GM21423 (cell line): ENCODE measurements around the gene LGALS7.
"Not testable (repeated sequence)": the region's sequence is repeated elsewhere in the genome, so short reads cannot be mapped to it uniquely, and the experiment has no call there.

Experiments
- ATAC-seq: cut with Tn5 transposase; IDR thresholded peaks from one replicate; pipeline ENCODE4 v1.9.1; 2021; ENCODE audit warnings: mild to moderate bottlenecking, moderate library complexity; ENCODE audit not compliant: unreplicated experiment

LGALS7 gene

GRCh38 chr19:38800577-38801347 lies 27.4 kb upstream of the LGALS7 start:
- no peak for ATAC-seq

GRCh38 chr19:38799104-38799503 lies 25.8 kb upstream of the LGALS7 start:
- ATAC-seq = no peak

GRCh38 chr19:38797781-38798180 lies 24.5 kb upstream of the LGALS7 start:
- ATAC-seq = not testable (repeated sequence)

GRCh38 chr19:38796154-38796553 lies 22.8 kb upstream of the LGALS7 start:
- no peak for ATAC-seq

- ATAC-seq = no peak
Measured at GRCh38 chr19:38795549-38795948, 22.2 kb upstream of the LGALS7 start.

- no peak for ATAC-seq
Measured at GRCh38 chr19:38793671-38794070, 20.4 kb upstream of the LGALS7 start.

GRCh38 chr19:38793177-38793576 lies 19.9 kb upstream of the LGALS7 start:
- no peak for ATAC-seq

- no peak for ATAC-seq
Measured at GRCh38 chr19:38792250-38793111, 19.2 kb upstream of the LGALS7 start.

- ATAC-seq = peak; percentile 73
Measured at GRCh38 chr19:38791451-38792064, 18.2 kb upstream of the LGALS7 start.

- ATAC-seq = not testable (repeated sequence)
Measured at GRCh38 chr19:38790507-38791403, 17.4 kb upstream of the LGALS7 start.

GRCh38 chr19:38788478-38789243 lies 15.3 kb upstream of the LGALS7 start, which contains the start of gene LGALS7B:
TSS of gene LGALS7B (plus strand) at chr19:38789200. CDS start at chr19:38789227, 27 bp downstream.
- no peak for ATAC-seq

- ATAC-seq = no peak
Measured at GRCh38 chr19:38786572-38787265, 13.4 kb upstream of the LGALS7 start.

GRCh38 chr19:38786061-38786460 lies 12.7 kb upstream of the LGALS7 start:
- ATAC-seq = not testable (repeated sequence)

GRCh38 chr19:38785187-38785699 lies 11.9 kb upstream of the LGALS7 start:
- no peak for ATAC-seq

GRCh38 chr19:38784224-38784623 lies 10.9 kb upstream of the LGALS7 start:
- no peak for ATAC-seq

- not testable (repeated sequence) for ATAC-seq
Measured at GRCh38 chr19:38782212-38782611, 8.9 kb upstream of the LGALS7 start.

- no peak for ATAC-seq
Measured at GRCh38 chr19:38781058-38781457, 7.7 kb upstream of the LGALS7 start.

GRCh38 chr19:38780443-38780842 lies 7.1 kb upstream of the LGALS7 start:
- no peak for ATAC-seq

GRCh38 chr19:38778733-38779132 lies 5.4 kb upstream of the LGALS7 start:
- no peak for ATAC-seq
